Activated T-cell treated with anti-CD3 and anti-CD28 coated beads, Interleukin-2, amount 50 U/mL, for 24 hours (primary cell): ENCODE results near the gene ZNF782.
A peak's percentile ranks its signal among the peaks of the same experiment; 100 is the strongest.
"Not testable (repeated sequence)": the region's sequence is repeated elsewhere in the genome, so short reads cannot be mapped to it uniquely, and the experiment has no call there.

Source experiments
- DNase-seq: peaks from one replicate; pipeline ENCODE4 v3.0.0-alpha.2; 2020
- H3K27ac Mint-ChIP-seq: 2 replicates; pipeline ENCODE4 v1.8.0; 2020; ENCODE audit warnings: mild to moderate bottlenecking, mixed read lengths
- H3K27me3 Mint-ChIP-seq: 2 replicates; pipeline ENCODE4 v1.8.0; 2020; ENCODE audit warnings: mixed read lengths
- H3K36me3 Mint-ChIP-seq: 2 replicates; pipeline ENCODE4 v1.8.0; 2020; ENCODE audit warnings: low read depth, mixed read lengths
- H3K4me1 Mint-ChIP-seq: 2 replicates; pipeline ENCODE4 v1.8.0; 2020; ENCODE audit warnings: low read depth, mixed read lengths
- H3K4me3 Mint-ChIP-seq: 2 replicates; pipeline ENCODE4 v1.8.0; 2020; ENCODE audit warnings: mild to moderate bottlenecking, moderate library complexity, mixed read lengths
- H3K9me3 Mint-ChIP-seq: 2 replicates; pipeline ENCODE4 v1.8.0; 2020; ENCODE audit warnings: mixed read lengths

Gene ZNF782

GRCh38 chr9:96865240-96865639 lies 10.9 kb upstream of the ZNF782 start:
- not testable (repeated sequence) for DNase-seq, H3K4me1 Mint-ChIP-seq, H3K9me3 Mint-ChIP-seq, H3K27ac Mint-ChIP-seq, H3K27me3 Mint-ChIP-seq, H3K36me3 Mint-ChIP-seq, H3K4me3 Mint-ChIP-seq

- DNase-seq, result no peak
- H3K27ac Mint-ChIP-seq, result no peak overlapping the region
- peaks cover 25% of the 10 kb centered on the region for H3K4me1 Mint-ChIP-seq
- no peaks in the 10 kb centered on the region for H3K9me3 Mint-ChIP-seq
- peaks cover 15% of the 10 kb centered on the region for H3K27me3 Mint-ChIP-seq
- H3K36me3 Mint-ChIP-seq, result no peaks in the 10 kb centered on the region
- no peak overlapping the region for H3K4me3 Mint-ChIP-seq
These were observed 5.3 kb upstream of the ZNF782 start for GRCh38 chr9:96859461-96860198.

GRCh38 chr9:96858670-96859069 lies 4.4 kb upstream of the ZNF782 start:
- no peak for DNase-seq
- no peaks in the 10 kb centered on the region for H3K9me3 Mint-ChIP-seq
- H3K27me3 Mint-ChIP-seq, result peaks cover 15% of the 10 kb centered on the region
- H3K27ac Mint-ChIP-seq, result no peak overlapping the region
- H3K4me1 Mint-ChIP-seq, result peaks cover 27% of the 10 kb centered on the region
- H3K4me3 Mint-ChIP-seq, result no peak overlapping the region
- peaks cover 6% of the 10 kb centered on the region for H3K36me3 Mint-ChIP-seq

- Mint-ChIP-seq H3K36me3 (peaks cover 9% of the 10 kb centered on the region), H3K27me3 (peaks cover 15% of the 10 kb centered on the region), H3K4me3 (no peak overlapping the region), H3K9me3 (no peaks in the 10 kb centered on the region), H3K4me1 (peaks cover 32% of the 10 kb centered on the region), H3K27ac (peak overlapping the region; percentile 26)
- no peak for DNase-seq
These were observed 3.8 kb upstream of the ZNF782 start for GRCh38 chr9:96858018-96858573.

GRCh38 chr9:96856363-96857286 lies 2.3 kb upstream of the ZNF782 start:
- Mint-ChIP-seq H3K27me3 (peaks cover 15% of the 10 kb centered on the region), H3K36me3 (peaks cover 19% of the 10 kb centered on the region), H3K4me3 (no peak overlapping the region), H3K4me1 (peaks cover 45% of the 10 kb centered on the region), H3K9me3 (no peaks in the 10 kb centered on the region), H3K27ac (no peak overlapping the region)
- DNase-seq, result peak; percentile 70

- Mint-ChIP-seq H3K4me3 (peak overlapping the region; percentile 99), H3K27ac (peak overlapping the region; percentile 98), H3K27me3 (peaks cover 15% of the 10 kb centered on the region), H3K9me3 (no peaks in the 10 kb centered on the region), H3K4me1 (peaks cover 51% of the 10 kb centered on the region), H3K36me3 (peaks cover 29% of the 10 kb centered on the region)
- no peak for DNase-seq
These were observed 448 bp upstream of the ZNF782 start for GRCh38 chr9:96854651-96855273.

GRCh38 chr9:96852676-96853075 lies 1.6 kb downstream of the ZNF782 start:
- no peak for DNase-seq
- peak overlapping the region; percentile 99 for H3K4me3 Mint-ChIP-seq
- H3K36me3 Mint-ChIP-seq, result peaks cover 47% of the 10 kb centered on the region
- H3K9me3 Mint-ChIP-seq, result peaks cover 7% of the 10 kb centered on the region
- H3K27ac Mint-ChIP-seq, result no peak overlapping the region
- peaks cover 15% of the 10 kb centered on the region for H3K27me3 Mint-ChIP-seq
- H3K4me1 Mint-ChIP-seq, result peaks cover 57% of the 10 kb centered on the region

- DNase-seq, result no peak
- H3K9me3 Mint-ChIP-seq, result peaks cover 33% of the 10 kb centered on the region
- H3K4me3 Mint-ChIP-seq, result no peak overlapping the region
- peaks cover 36% of the 10 kb centered on the region for H3K4me1 Mint-ChIP-seq
- no peaks in the 10 kb centered on the region for H3K27me3 Mint-ChIP-seq
- peaks cover 97% of the 10 kb centered on the region for H3K36me3 Mint-ChIP-seq
- no peak overlapping the region for H3K27ac Mint-ChIP-seq
These were observed 10.3 kb downstream of the ZNF782 start for GRCh38 chr9:96844040-96844439.

- H3K36me3 Mint-ChIP-seq, result peaks cover 87% of the 10 kb centered on the region
- peaks cover 67% of the 10 kb centered on the region for H3K9me3 Mint-ChIP-seq
- DNase-seq, result no peak
- no peaks in the 10 kb centered on the region for H3K4me1 Mint-ChIP-seq
- no peak overlapping the region for H3K4me3 Mint-ChIP-seq
- no peaks in the 10 kb centered on the region for H3K27me3 Mint-ChIP-seq
- H3K27ac Mint-ChIP-seq, result no peak overlapping the region
These were observed 35.8 kb downstream of the ZNF782 start for GRCh38 chr9:96818533-96818932.

- no peak overlapping the region for H3K4me3 Mint-ChIP-seq
- H3K27me3 Mint-ChIP-seq, result no peaks in the 10 kb centered on the region
- H3K4me1 Mint-ChIP-seq, result no peaks in the 10 kb centered on the region
- peaks cover 81% of the 10 kb centered on the region for H3K36me3 Mint-ChIP-seq
- H3K9me3 Mint-ChIP-seq, result peaks cover 70% of the 10 kb centered on the region
- no peak overlapping the region for H3K27ac Mint-ChIP-seq
- DNase-seq, result no peak
These were observed 36.3 kb downstream of the ZNF782 start for GRCh38 chr9:96817973-96818372.

GRCh38 chr9:96813607-96814006 lies 40.7 kb downstream of the ZNF782 start:
- DNase-seq, result no peak
- H3K4me3 Mint-ChIP-seq, result no peak overlapping the region
- H3K4me1 Mint-ChIP-seq, result no peaks in the 10 kb centered on the region
- peaks cover 57% of the 10 kb centered on the region for H3K36me3 Mint-ChIP-seq
- no peaks in the 10 kb centered on the region for H3K27me3 Mint-ChIP-seq
- H3K9me3 Mint-ChIP-seq, result peaks cover 74% of the 10 kb centered on the region
- no peak overlapping the region for H3K27ac Mint-ChIP-seq

- not testable (repeated sequence) for H3K4me3 Mint-ChIP-seq, H3K27me3 Mint-ChIP-seq, H3K4me1 Mint-ChIP-seq, H3K27ac Mint-ChIP-seq, DNase-seq
- Mint-ChIP-seq H3K36me3 (peaks cover 70% of the 10 kb centered on the region), H3K9me3 (peaks cover 41% of the 10 kb centered on the region)
These were observed 55.4 kb downstream of the ZNF782 start for GRCh38 chr9:96798959-96799358.

- no peak for DNase-seq
- Mint-ChIP-seq H3K4me1 (peaks cover 20% of the 10 kb centered on the region), H3K4me3 (no peak overlapping the region), H3K9me3 (peaks cover 50% of the 10 kb centered on the region), H3K27ac (no peak overlapping the region), H3K36me3 (peaks cover 55% of the 10 kb centered on the region), H3K27me3 (no peaks in the 10 kb centered on the region)
These were observed 70.3 kb downstream of the ZNF782 start for GRCh38 chr9:96784021-96784420.

GRCh38 chr9:96782235-96782634 lies 72.1 kb downstream of the ZNF782 start:
- Mint-ChIP-seq H3K36me3 (peaks cover 53% of the 10 kb centered on the region), H3K27ac (no peak overlapping the region), H3K4me3 (no peak overlapping the region), H3K4me1 (peaks cover 27% of the 10 kb centered on the region), H3K27me3 (no peaks in the 10 kb centered on the region), H3K9me3 (peaks cover 37% of the 10 kb centered on the region)
- no peak for DNase-seq
